GM20431 (cell line): ENCODE results near the gene CFAP61.

Source experiments
- in situ Hi-C: fragments of 300-500 bp; cut with MseI, MboI; formaldehyde crosslinking; loops from one replicate; pipeline ENCODE4 v1.15.0; 2020; ENCODE audit warnings: low sequenced_read_pairs; ENCODE audit not compliant: unreplicated experiment

CFAP61 gene

GRCh38 chr20:20295621-20296498 lies 243.5 kb downstream of the CFAP61 start:
- in situ Hi-C loops, result no loop called here

- in situ Hi-C loops, result no loop called here
Measured at GRCh38 chr20:20297181-20297580, 244.8 kb downstream of the CFAP61 start.

GRCh38 chr20:20297752-20298151 lies 245.4 kb downstream of the CFAP61 start:
- in situ Hi-C loops, result no loop called here

GRCh38 chr20:20299904-20300303 lies 247.6 kb downstream of the CFAP61 start:
- in situ Hi-C loops, result no loop called here

- in situ Hi-C loops, result no loop called here
Measured at GRCh38 chr20:20303320-20303719, 251.0 kb downstream of the CFAP61 start.

- in situ Hi-C loops, result no loop called here
Measured at GRCh38 chr20:20303742-20304141, 251.4 kb downstream of the CFAP61 start.

- in situ Hi-C loops, result no loop called here
Measured at GRCh38 chr20:20304942-20305341, 252.6 kb downstream of the CFAP61 start.

- in situ Hi-C loops, result no loop called here
Measured at GRCh38 chr20:20312562-20312961, 260.2 kb downstream of the CFAP61 start.

GRCh38 chr20:20317195-20317594 lies 264.9 kb downstream of the CFAP61 start:
- in situ Hi-C loops, result no loop called here

- in situ Hi-C loops, result no loop called here
Measured at GRCh38 chr20:20317621-20318364, 265.5 kb downstream of the CFAP61 start.

- in situ Hi-C loops, result no loop called here
Measured at GRCh38 chr20:20318365-20319161, 266.2 kb downstream of the CFAP61 start.

GRCh38 chr20:20321134-20321533 lies 268.8 kb downstream of the CFAP61 start:
- in situ Hi-C loops, result no loop called here

GRCh38 chr20:20321917-20322316 lies 269.6 kb downstream of the CFAP61 start:
- in situ Hi-C loops, result no loop called here

- in situ Hi-C loops, result no loop called here
Measured at GRCh38 chr20:20322912-20323311, 270.6 kb downstream of the CFAP61 start.

- in situ Hi-C loops, result no loop called here
Measured at GRCh38 chr20:20327746-20328145, 275.4 kb downstream of the CFAP61 start.

GRCh38 chr20:20329564-20329963 lies 277.2 kb downstream of the CFAP61 start:
- in situ Hi-C loops, result no loop called here

GRCh38 chr20:20331156-20331555 lies 278.8 kb downstream of the CFAP61 start:
- in situ Hi-C loops, result no loop called here

GRCh38 chr20:20331817-20332216 lies 279.5 kb downstream of the CFAP61 start:
- in situ Hi-C loops, result no loop called here

GRCh38 chr20:20333866-20334265 lies 281.5 kb downstream of the CFAP61 start:
- in situ Hi-C loops, result no loop called here

GRCh38 chr20:20334489-20334888 lies 282.2 kb downstream of the CFAP61 start:
- in situ Hi-C loops, result no loop called here
